ENCODE results near the gene DPP6.
"Not testable (repeated sequence)": the region's sequence is repeated elsewhere in the genome, so short reads cannot be mapped to it uniquely, and the experiment has no call there.

DNA sequence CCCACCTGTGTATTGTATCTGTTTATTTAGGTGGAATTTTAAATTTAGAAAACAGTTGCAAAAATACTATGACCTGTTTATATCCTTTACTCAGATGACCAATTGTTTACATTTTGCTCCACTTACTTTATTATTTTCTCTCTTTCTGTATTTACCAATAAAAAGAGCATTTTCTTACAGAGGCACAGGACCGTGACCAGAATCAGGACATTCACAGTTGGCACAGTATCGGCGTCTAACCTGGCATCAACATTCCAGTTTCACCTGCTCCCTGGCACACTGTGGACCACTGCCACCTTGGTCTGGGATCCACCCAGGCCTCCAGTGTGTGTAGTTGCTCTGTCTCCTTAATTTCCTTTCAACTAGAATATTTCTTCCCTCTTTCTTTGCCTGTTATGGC lies 39.9 kb downstream of the DPP6 start:
- TF ChIP-seq POLR2A (IDR thresholded peaks at IDR 0.05), result not testable (repeated sequence)
- TF ChIP-seq, protein P1, sequence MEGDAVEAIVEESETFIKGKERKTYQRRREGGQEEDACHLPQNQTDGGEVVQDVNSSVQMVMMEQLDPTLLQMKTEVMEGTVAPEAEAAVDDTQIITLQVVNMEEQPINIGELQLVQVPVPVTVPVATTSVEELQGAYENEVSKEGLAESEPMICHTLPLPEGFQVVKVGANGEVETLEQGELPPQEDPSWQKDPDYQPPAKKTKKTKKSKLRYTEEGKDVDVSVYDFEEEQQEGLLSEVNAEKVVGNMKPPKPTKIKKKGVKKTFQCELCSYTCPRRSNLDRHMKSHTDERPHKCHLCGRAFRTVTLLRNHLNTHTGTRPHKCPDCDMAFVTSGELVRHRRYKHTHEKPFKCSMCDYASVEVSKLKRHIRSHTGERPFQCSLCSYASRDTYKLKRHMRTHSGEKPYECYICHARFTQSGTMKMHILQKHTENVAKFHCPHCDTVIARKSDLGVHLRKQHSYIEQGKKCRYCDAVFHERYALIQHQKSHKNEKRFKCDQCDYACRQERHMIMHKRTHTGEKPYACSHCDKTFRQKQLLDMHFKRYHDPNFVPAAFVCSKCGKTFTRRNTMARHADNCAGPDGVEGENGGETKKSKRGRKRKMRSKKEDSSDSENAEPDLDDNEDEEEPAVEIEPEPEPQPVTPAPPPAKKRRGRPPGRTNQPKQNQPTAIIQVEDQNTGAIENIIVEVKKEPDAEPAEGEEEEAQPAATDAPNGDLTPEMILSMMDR (IDR thresholded peaks at IDR 0.05 in 8 of 11, conservative IDR thresholded peaks at IDR 0.05 in 3 of 11), result not testable (repeated sequence)
